Pancreas (tissue), 10 donors: ENCODE results near the gene LGALS3BP. TPM values are rescaled to one million over a fixed set of nuclear protein-coding genes. Genes with fewer than 3 reads are reported as not detected.

ENCODE experiments used
- ATAC-seq, 4 donors: fragments of 200-7000 bp; cut with Tn5 transposase; one replicate each; pipeline versions ENCODE4 v1.8.0 to v1.9.1; 2020; ENCODE audit warnings: mild to moderate bottlenecking in 4 of 4, moderate library complexity in 4 of 4
- DNase-seq, 6 donors: peaks; one replicate each; pipeline ENCODE4 v3.0.0-alpha.2; 2020
- FAIRE-seq: peaks from 2 replicates; lab custom pipeline; 2012; peaks lifted over from hg19 to GRCh38; lab: Jason Lieb, UNC
- H3K27ac ChIP-seq, 4 donors: fragments of 200-600 bp; sonication (generic); 1 replicate in 3 of 4; 2 replicates in 1 of 4; pipeline versions ENCODE4 v1.5.0 to v1.8.0; 2020
- H3K27me3 ChIP-seq, 4 donors: fragments of 200-600 bp; one replicate each; pipeline ENCODE4 v1.8.0; 2021
- H3K36me3 ChIP-seq, 3 donors: fragments of 200-600 bp; sonication (generic) in 1 of 3; one replicate each; pipeline versions ENCODE4 v1.5.0 to v1.8.0; 2020 to 2021
- H3K4me1 ChIP-seq, 3 donors: fragments of 200-600 bp; one replicate each; pipeline ENCODE4 v1.8.0; 2021
- H3K4me3 ChIP-seq, 4 donors: fragments of 200-600 bp; sonication (generic) in 2 of 4; one replicate each; pipeline versions ENCODE4 v1.5.0 to v1.8.0; 2020 to 2021
- H3K9me3 ChIP-seq, 4 donors: fragments of 200-600 bp; one replicate each; pipeline ENCODE4 v1.8.0; 2021
- CTCF ChIP-seq, 4 donors: fragments of 200-600 bp; sonication (generic) in 3 of 4; IDR thresholded peaks; one replicate each; pipeline versions ENCODE4 v1.5.0 to v1.8.0; 2021; ENCODE audit warnings: antibody characterized with exemption in 4 of 4
- WGBS, 2 donors: extraction: QIAGEN DNeasy Blood & Tissue Kit; methylation state at CpG; one replicate each; pipeline ENCODE4 v1.1.7; 2013; 5-methylcytosine and 5-hydroxymethylcytosine counted together
- intact Hi-C, 3 donors: fragments of 100-400 bp; cut with DNase I; formaldehyde crosslinking; loops; one replicate each; pipeline versions ENCODE4 v1.11.1 to v1.14.2; 2022
- polyA plus RNA-seq, 2 donors: library from polyadenylated mRNA; stranded (reverse); fragments of 200-250 nt; gene quantifications; one replicate each; pipeline ENCODE4 v1.2.3, GENCODE V29; 2013
- total RNA-seq, 6 donors: library from RNA; stranded (reverse); fragmentation: NEBNext Ultra II Directional in 4 of 6; extraction: Animal tissue kit (Norgen Biotek cat#: 25700) in 4 of 6; gene quantifications; one replicate each; pipeline versions ENCODE4 v1.2.1 to v1.2.4, GENCODE V29; 2021 to 2023
- donor health status: healthy with polysubstance abuse.
- donor health status: DM: no; HTN: no; CAD: no; lungs with moderate emphysema.
- donor health status: DM: no; HTN: no; CAD: no.
- donor health status: control.
- donor health status: control.
- donor health status: Bipolar disorder and iron deficiency.
- donor health status: DM: yes; HTN: yes; CAD: no.
- donor health status: DM: no; HTN: no; CAD: no.
- donor health status: DM: no; HTN: no; CAD: no.
- donor health status: DM: yes; HTN: yes; CAD: no.

LGALS3BP gene
- total and polyA plus RNA-seq, 8 donors, result 35.3 to 169 (median 77.2) TPM

GRCh38 chr17:79007504-79008381 lies 28.0 kb upstream of the LGALS3BP start:
- no peak overlapping the region for H3K4me3 ChIP-seq
- FAIRE-seq (no peak), ATAC-seq (no peak), DNase-seq (peak in 2 of 6 donors; percentile 26 to 49)
- peaks cover 9 to 28% (median 11%) of the 10 kb centered on the region in 3 donors for H3K4me1 ChIP-seq
- no peaks in the 10 kb centered on the region for H3K27me3 ChIP-seq
- intact Hi-C loops, result no loop called here
- no peak for TF ChIP-seq CTCF (IDR thresholded peaks at IDR 0.05)
- no peaks in the 10 kb centered on the region for H3K9me3 ChIP-seq
- H3K27ac ChIP-seq, result no peak overlapping the region
- no peaks in the 10 kb centered on the region for H3K36me3 ChIP-seq
- WGBS, 2 donors, result 77 to 84% methylated on average over 21 of the region's 21 CpGs

- intact Hi-C loops, result no loop called here
- peaks cover 9 to 28% (median 11%) of the 10 kb centered on the region in 3 donors for H3K4me1 ChIP-seq
- H3K27me3 ChIP-seq, result no peaks in the 10 kb centered on the region
- DNase-seq, result peak in 1 of 6 donors; percentile 43
- H3K36me3 ChIP-seq, result no peaks in the 10 kb centered on the region
- no peak for ATAC-seq
- H3K4me3 ChIP-seq, result no peak overlapping the region
- H3K9me3 ChIP-seq, result no peaks in the 10 kb centered on the region
- no peak for TF ChIP-seq CTCF (IDR thresholded peaks at IDR 0.05)
- no peak overlapping the region for H3K27ac ChIP-seq
- no peak for FAIRE-seq
- WGBS, 2 donors, result 86 to 87% methylated on average over 19 of the region's 19 CpGs
These were observed 27.2 kb upstream of the LGALS3BP start for GRCh38 chr17:79006794-79007503.

GRCh38 chr17:79006046-79006445 lies 26.3 kb upstream of the LGALS3BP start:
- H3K36me3 ChIP-seq, result no peaks in the 10 kb centered on the region
- no peak for ATAC-seq
- peaks cover 9 to 28% (median 11%) of the 10 kb centered on the region in 3 donors for H3K4me1 ChIP-seq
- no peak for TF ChIP-seq CTCF (IDR thresholded peaks at IDR 0.05)
- no peak for FAIRE-seq
- H3K27ac ChIP-seq, result peak overlapping the region; percentile 2 to 53 (median 34)
- intact Hi-C loops, result no loop called here
- no peaks in the 10 kb centered on the region for H3K27me3 ChIP-seq
- no peak overlapping the region for H3K4me3 ChIP-seq
- WGBS, 2 donors, result 72 to 73% methylated on average over 8 of the region's 8 CpGs
- no peaks in the 10 kb centered on the region for H3K9me3 ChIP-seq
- DNase-seq, result peak in 4 of 6 donors; percentile 1 to 37 (median 20)

GRCh38 chr17:79005063-79005861 lies 25.5 kb upstream of the LGALS3BP start:
- peak; percentile 49 to 74 (median 68) for ATAC-seq

More at GRCh38 chr17:79005063-79005861, 25.5 kb upstream of the LGALS3BP start:
- Histone ChIP-seq H3K9me3 (no peaks in the 10 kb centered on the region), H3K36me3 (no peaks in the 10 kb centered on the region), H3K4me3 (no peak overlapping the region), H3K27ac (peak overlapping the region in 3 of 4 donors; percentile 29 to 53 (median 38)), H3K27me3 (no peaks in the 10 kb centered on the region), H3K4me1 (peaks cover 9 to 28% (median 11%) of the 10 kb centered on the region in 3 donors)
- no peak for TF ChIP-seq CTCF (IDR thresholded peaks at IDR 0.05)
- FAIRE-seq (no peak), DNase-seq (peak in 5 of 6 donors; percentile 57 to 69 (median 61))
- 17 to 34% methylated on average over 12 of the region's 12 CpGs for WGBS, 2 donors
- intact Hi-C loops, result no loop called here
